GM21381 (cell line): Measurements from ENCODE around the gene FOXP1.

Experiments
- ATAC-seq: cut with Tn5 transposase; IDR thresholded peaks from one replicate; pipeline ENCODE4 v1.9.1; 2021; ENCODE audit warnings: mild to moderate bottlenecking, moderate library complexity; ENCODE audit not compliant: unreplicated experiment

FOXP1 gene

GRCh38 chr3:71055257-71056001 is 528.1 kb downstream of the FOXP1 start:
- ATAC-seq: no peak

GRCh38 chr3:71054312-71054711 is 529.2 kb downstream of the FOXP1 start:
- ATAC-seq: no peak

- ATAC-seq: no peak
Observed at GRCh38 chr3:71053495-71053894, 530.0 kb downstream of the FOXP1 start.

- no peak for ATAC-seq
Observed at GRCh38 chr3:71052716-71053115, 530.8 kb downstream of the FOXP1 start.

GRCh38 chr3:71051893-71052687 is 531.4 kb downstream of the FOXP1 start:
- ATAC-seq: no peak

- ATAC-seq: no peak
Observed at GRCh38 chr3:71051259-71051595, 532.3 kb downstream of the FOXP1 start.

- ATAC-seq: no peak
Observed at GRCh38 chr3:71050538-71051258, 532.8 kb downstream of the FOXP1 start.

- ATAC-seq: no peak
Observed at GRCh38 chr3:71050166-71050537, 533.4 kb downstream of the FOXP1 start.

GRCh38 chr3:71048948-71049347 is 534.6 kb downstream of the FOXP1 start:
- ATAC-seq: no peak

- no peak for ATAC-seq
Observed at GRCh38 chr3:71047616-71048531, 535.7 kb downstream of the FOXP1 start.

- no peak for ATAC-seq
Observed at GRCh38 chr3:71046791-71047190, 536.7 kb downstream of the FOXP1 start.

GRCh38 chr3:71045917-71046282 is 537.6 kb downstream of the FOXP1 start:
- ATAC-seq: no peak

- ATAC-seq: no peak
Observed at GRCh38 chr3:71045212-71045916, 538.2 kb downstream of the FOXP1 start.

- ATAC-seq: no peak
Observed at GRCh38 chr3:71042759-71043158, 540.8 kb downstream of the FOXP1 start.

- no peak for ATAC-seq
Observed at GRCh38 chr3:71041371-71041770, 542.2 kb downstream of the FOXP1 start.

GRCh38 chr3:71039332-71039731 is 544.2 kb downstream of the FOXP1 start:
- no peak for ATAC-seq

- no peak for ATAC-seq
Observed at GRCh38 chr3:71037775-71038174, 545.8 kb downstream of the FOXP1 start.

- no peak for ATAC-seq
Observed at GRCh38 chr3:71035886-71036285, 547.6 kb downstream of the FOXP1 start.

GRCh38 chr3:71035314-71035713 is 548.2 kb downstream of the FOXP1 start:
- ATAC-seq: no peak

- ATAC-seq: no peak
Observed at GRCh38 chr3:71033681-71034220, 549.8 kb downstream of the FOXP1 start.
